Activated naive CD8-positive, alpha-beta T cell treated with anti-CD3 and anti-CD28 coated beads for 36 hours (primary cell): ENCODE data around the gene NPEPPS. TPM values are rescaled to one million over a fixed set of nuclear protein-coding genes. Genes with fewer than 3 reads are reported as not detected.
"Not testable (repeated sequence)": the region's sequence is repeated elsewhere in the genome, so short reads cannot be mapped to it uniquely, and the experiment has no call there.

Experiments
- DNase-seq: peaks from one replicate; pipeline ENCODE4 v3.0.0; 2021
- H3K27ac Mint-ChIP-seq: one replicate; pipeline ENCODE4 v1.8.0; 2022; ENCODE audit warnings: mild to moderate bottlenecking, moderate library complexity, mixed read lengths
- H3K27me3 Mint-ChIP-seq: one replicate; pipeline ENCODE4 v1.8.0; 2022; ENCODE audit warnings: mild to moderate bottlenecking, mixed read lengths
- H3K36me3 Mint-ChIP-seq: one replicate; pipeline ENCODE4 v1.8.0; 2021; ENCODE audit warnings: mild to moderate bottlenecking, mixed read lengths
- H3K4me1 Mint-ChIP-seq: one replicate; pipeline ENCODE4 v1.8.0; 2021; ENCODE audit warnings: mixed read lengths
- H3K4me3 Mint-ChIP-seq: one replicate; pipeline ENCODE4 v1.8.0; 2022; ENCODE audit warnings: mild to moderate bottlenecking, moderate library complexity, mixed read lengths
- H3K9me3 Mint-ChIP-seq: one replicate; pipeline ENCODE4 v1.8.0; 2022; ENCODE audit warnings: mixed read lengths
- total RNA-seq, 2 experiments: library from RNA; stranded (reverse); gene quantifications; one replicate each; pipeline ENCODE4 v1.2.3, GENCODE V29; 2021

The NPEPPS gene
- 10 to 100 TPM; 82.1 to 96.1 TPM for total RNA-seq

GRCh38 chr17:47530557-47531232 is at the start of gene NPEPPS:
Gene NPEPPS (plus strand): TSS chr17:47531108. CDS start chr17:47531301, 193 bp downstream.
- H3K27me3 Mint-ChIP-seq, H3K36me3 Mint-ChIP-seq, H3K4me1 Mint-ChIP-seq, H3K9me3 Mint-ChIP-seq: not testable (repeated sequence)
- Mint-ChIP-seq H3K4me3 (peak within 1 kb of the TSS; percentile 95), H3K27ac (peak within 1 kb of the TSS; percentile 91)
- peak; percentile 87 for DNase-seq

- not testable (repeated sequence) for DNase-seq, H3K9me3 Mint-ChIP-seq, H3K27me3 Mint-ChIP-seq, H3K4me1 Mint-ChIP-seq
- H3K36me3 Mint-ChIP-seq = peaks cover 15% of the 10 kb centered on the region
- H3K4me3 Mint-ChIP-seq = peak overlapping the region; percentile 99
- H3K27ac Mint-ChIP-seq = peak overlapping the region; percentile 96
These were observed 39.1 kb upstream of the NPEPPS start for GRCh38 chr17:47491841-47492212.

- not testable (repeated sequence) for H3K9me3 Mint-ChIP-seq, H3K27me3 Mint-ChIP-seq, H3K4me1 Mint-ChIP-seq, H3K36me3 Mint-ChIP-seq, H3K27ac Mint-ChIP-seq, H3K4me3 Mint-ChIP-seq, DNase-seq
These were observed 31.8 kb upstream of the NPEPPS start for GRCh38 chr17:47499074-47499473.

- not testable (repeated sequence) for H3K9me3 Mint-ChIP-seq, H3K27me3 Mint-ChIP-seq, H3K4me3 Mint-ChIP-seq, H3K4me1 Mint-ChIP-seq, DNase-seq, H3K27ac Mint-ChIP-seq, H3K36me3 Mint-ChIP-seq
These were observed 31.4 kb upstream of the NPEPPS start for GRCh38 chr17:47499494-47499893.

GRCh38 chr17:47500620-47501019 is 30.3 kb upstream of the NPEPPS start:
- H3K4me1 Mint-ChIP-seq, H3K4me3 Mint-ChIP-seq, H3K27me3 Mint-ChIP-seq, H3K27ac Mint-ChIP-seq, H3K9me3 Mint-ChIP-seq, H3K36me3 Mint-ChIP-seq, DNase-seq: not testable (repeated sequence)

- H3K4me1 Mint-ChIP-seq, H3K27me3 Mint-ChIP-seq, H3K9me3 Mint-ChIP-seq, H3K36me3 Mint-ChIP-seq, H3K4me3 Mint-ChIP-seq: not testable (repeated sequence)
- peak overlapping the region; percentile 79 for H3K27ac Mint-ChIP-seq
- DNase-seq = peak; percentile 6
These were observed 28.7 kb upstream of the NPEPPS start for GRCh38 chr17:47502122-47502731.

- H3K27ac Mint-ChIP-seq = peak overlapping the region; percentile 71
- not testable (repeated sequence) for H3K4me1 Mint-ChIP-seq, H3K36me3 Mint-ChIP-seq, H3K4me3 Mint-ChIP-seq, H3K27me3 Mint-ChIP-seq, DNase-seq, H3K9me3 Mint-ChIP-seq
These were observed 28.0 kb upstream of the NPEPPS start for GRCh38 chr17:47502776-47503455.

GRCh38 chr17:47511701-47512146 is 19.2 kb upstream of the NPEPPS start:
- H3K27ac Mint-ChIP-seq, H3K9me3 Mint-ChIP-seq, H3K4me1 Mint-ChIP-seq, H3K27me3 Mint-ChIP-seq, DNase-seq, H3K36me3 Mint-ChIP-seq, H3K4me3 Mint-ChIP-seq: not testable (repeated sequence)

GRCh38 chr17:47513301-47513700 is 17.6 kb upstream of the NPEPPS start:
- not testable (repeated sequence) for H3K36me3 Mint-ChIP-seq, H3K27me3 Mint-ChIP-seq, H3K4me1 Mint-ChIP-seq, DNase-seq, H3K4me3 Mint-ChIP-seq, H3K27ac Mint-ChIP-seq, H3K9me3 Mint-ChIP-seq

GRCh38 chr17:47518880-47519279 is 12.0 kb upstream of the NPEPPS start:
- not testable (repeated sequence) for H3K36me3 Mint-ChIP-seq, H3K27ac Mint-ChIP-seq, H3K4me3 Mint-ChIP-seq, H3K27me3 Mint-ChIP-seq, H3K9me3 Mint-ChIP-seq, DNase-seq, H3K4me1 Mint-ChIP-seq

- H3K4me1 Mint-ChIP-seq, H3K9me3 Mint-ChIP-seq, H3K27ac Mint-ChIP-seq, H3K4me3 Mint-ChIP-seq, DNase-seq, H3K36me3 Mint-ChIP-seq, H3K27me3 Mint-ChIP-seq: not testable (repeated sequence)
These were observed 11.5 kb upstream of the NPEPPS start for GRCh38 chr17:47519365-47519764.

- not testable (repeated sequence) for H3K27me3 Mint-ChIP-seq, H3K4me3 Mint-ChIP-seq, H3K4me1 Mint-ChIP-seq, DNase-seq, H3K36me3 Mint-ChIP-seq, H3K27ac Mint-ChIP-seq, H3K9me3 Mint-ChIP-seq
These were observed 10.6 kb upstream of the NPEPPS start for GRCh38 chr17:47520279-47520678.

- not testable (repeated sequence) for H3K9me3 Mint-ChIP-seq, H3K36me3 Mint-ChIP-seq, H3K4me3 Mint-ChIP-seq, DNase-seq, H3K4me1 Mint-ChIP-seq, H3K27me3 Mint-ChIP-seq, H3K27ac Mint-ChIP-seq
These were observed 9.5 kb upstream of the NPEPPS start for GRCh38 chr17:47521434-47521833.

GRCh38 chr17:47522341-47522740 is 8.6 kb upstream of the NPEPPS start:
- not testable (repeated sequence) for H3K4me3 Mint-ChIP-seq, H3K9me3 Mint-ChIP-seq, H3K4me1 Mint-ChIP-seq, H3K27ac Mint-ChIP-seq, H3K27me3 Mint-ChIP-seq, H3K36me3 Mint-ChIP-seq, DNase-seq

- H3K27ac Mint-ChIP-seq, H3K9me3 Mint-ChIP-seq, H3K36me3 Mint-ChIP-seq, H3K4me1 Mint-ChIP-seq, H3K27me3 Mint-ChIP-seq: not testable (repeated sequence)
- DNase-seq = peak; percentile 41
- H3K4me3 Mint-ChIP-seq = peak overlapping the region; percentile 95
These were observed 419 bp downstream of the NPEPPS start for GRCh38 chr17:47531233-47531820.

GRCh38 chr17:47539085-47539484 is 8.2 kb downstream of the NPEPPS start:
- H3K27me3 Mint-ChIP-seq, H3K4me1 Mint-ChIP-seq, H3K36me3 Mint-ChIP-seq, H3K27ac Mint-ChIP-seq, H3K9me3 Mint-ChIP-seq, DNase-seq, H3K4me3 Mint-ChIP-seq: not testable (repeated sequence)
